GM20000 (cell line): ENCODE measurements around the gene SWAP70.

Source experiments
- DNase-seq: peaks from one replicate; pipeline ENCODE4 v3.0.0; 2012; ENCODE audit warnings: low spot score
- CTCF ChIP-seq: IDR thresholded peaks from 2 replicates; pipeline ENCODE4 v1.5.1; 2012; ENCODE audit warnings: mild to moderate bottlenecking, control low read depth; ENCODE audit errors: extremely low read depth, missing control alignments

SWAP70 gene

GRCh38 chr11:9789910-9790309 is 126.0 kb downstream of the SWAP70 start:
- TF ChIP-seq CTCF: no peak
- no peak for DNase-seq

- no peak for DNase-seq
- no peak for TF ChIP-seq CTCF
Measured at GRCh38 chr11:9790703-9791102, 126.8 kb downstream of the SWAP70 start.

GRCh38 chr11:9796266-9796665 is 132.4 kb downstream of the SWAP70 start:
- no peak for TF ChIP-seq CTCF
- DNase-seq: no peak

- TF ChIP-seq CTCF: no peak
- DNase-seq: no peak
Measured at GRCh38 chr11:9796854-9797253, 133.0 kb downstream of the SWAP70 start.

GRCh38 chr11:9797300-9797699 is 133.4 kb downstream of the SWAP70 start:
- TF ChIP-seq CTCF: no peak
- no peak for DNase-seq

GRCh38 chr11:9799886-9800285 is 136.0 kb downstream of the SWAP70 start:
- no peak for DNase-seq
- no peak for TF ChIP-seq CTCF

- DNase-seq: no peak
- no peak for TF ChIP-seq CTCF
Measured at GRCh38 chr11:9802291-9802861, 138.5 kb downstream of the SWAP70 start.
